Astrocyte of the spinal cord (primary cell): ENCODE measurements around the gene MST1R.

Experiments used
- DNase-seq: peaks from one replicate; pipeline ENCODE4 v3.0.0; 2011; ENCODE audit warnings: low read depth, low spot score
- H3K4me3 ChIP-seq: 2 replicates; pipeline ENCODE4 v1.5.1; 2011; ENCODE audit warnings: low read depth, mild to moderate bottlenecking, low read length, moderate library complexity
- CTCF ChIP-seq: IDR thresholded peaks from 2 replicates; pipeline ENCODE4 v1.5.1; 2012; ENCODE audit warnings: low read depth, mild to moderate bottlenecking, low read length, inconsistent platforms
- in situ Hi-C: cut with HindIII; loops from 2 replicates; pipeline ENCODE4 v1.10.0; 2017; ENCODE audit warnings: low sequenced_read_pairs

MST1R gene

GRCh38 chr3:49877716-49878115 lies 26.0 kb downstream of the MST1R start:
- TF ChIP-seq CTCF, result no peak
- H3K4me3 ChIP-seq, result no peak overlapping the region
- DNase-seq, result no peak
- in situ Hi-C loops, result no loop called here

- H3K4me3 ChIP-seq, result no peak overlapping the region
- DNase-seq, result no peak
- TF ChIP-seq CTCF, result no peak
- in situ Hi-C loops, result no loop called here
Measured at GRCh38 chr3:49876567-49876966, 27.1 kb downstream of the MST1R start.

GRCh38 chr3:49873623-49874022 lies 30.1 kb downstream of the MST1R start:
- no peak for DNase-seq
- in situ Hi-C loops, result no loop called here
- H3K4me3 ChIP-seq, result no peak overlapping the region
- TF ChIP-seq CTCF, result no peak

- in situ Hi-C loops, result no loop called here
- no peak for DNase-seq
Measured at GRCh38 chr3:49872801-49873281, 30.8 kb downstream of the MST1R start.

GRCh38 chr3:49871531-49872153 lies 32.0 kb downstream of the MST1R start:
- H3K4me3 ChIP-seq, result no peak overlapping the region
- TF ChIP-seq CTCF, result no peak
- DNase-seq, result no peak
- in situ Hi-C loops, result no loop called here

More at GRCh38 chr3:49872801-49873281, 30.8 kb downstream of the MST1R start:
- no peak for TF ChIP-seq CTCF
- no peak overlapping the region for H3K4me3 ChIP-seq

DNA sequence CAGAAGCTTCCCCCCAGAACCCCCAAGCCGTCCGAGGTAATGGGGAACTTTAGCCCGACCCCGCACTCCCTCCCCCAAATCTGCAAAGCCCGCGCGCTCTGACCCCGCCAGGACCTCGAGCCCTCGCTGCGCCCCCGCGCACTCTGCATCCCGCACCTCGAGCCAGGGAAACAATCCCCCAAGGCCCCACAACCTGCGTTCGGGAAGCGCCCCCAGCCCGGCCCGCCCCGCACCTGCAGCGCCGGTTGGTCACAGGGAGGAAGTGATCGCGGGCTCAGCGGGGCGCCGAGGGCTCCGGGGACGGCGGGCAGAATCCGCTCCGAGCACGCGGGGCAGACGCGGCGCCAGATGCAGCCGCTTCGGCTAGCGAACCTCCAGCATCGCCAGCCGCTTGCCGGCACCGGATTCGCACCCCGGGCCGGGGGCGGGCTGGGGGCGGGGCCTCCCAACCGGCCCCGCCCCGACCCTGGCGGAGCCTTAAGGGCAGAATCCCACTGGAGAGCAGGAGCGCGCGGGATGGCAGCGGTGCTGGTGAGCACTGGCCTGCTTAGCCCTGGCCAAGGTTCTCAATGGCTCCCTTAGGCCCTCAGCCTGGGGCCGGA lies 34.0 kb downstream of the MST1R start, which contains the start of gene CAMKV:
TSS of gene CAMKV (minus strand) at position 382 of the 602 bp plus-strand sequence. CDS start 7,518 bp downstream, outside the sequence.
- TF ChIP-seq CTCF, result no peak
- H3K4me3 ChIP-seq, result peak within 1 kb of the TSS; percentile 1
- DNase-seq, result no peak
- in situ Hi-C loops, result no loop called here
